Epidermal melanocyte (primary cell): ENCODE measurements around the gene SOD2.
"Not testable (repeated sequence)": the region's sequence is repeated elsewhere in the genome, so short reads cannot be mapped to it uniquely, and the experiment has no call there.

Source experiments
- DNase-seq: peaks from one replicate; pipeline ENCODE4 v3.0.0; 2011; ENCODE audit warnings: low spot score; ENCODE audit not compliant: insufficient read length

Gene SOD2

GRCh38 chr6:159716247-159717096, 23.4 kb upstream of the SOD2 start:
- DNase-seq: peak; percentile 64

DNA sequence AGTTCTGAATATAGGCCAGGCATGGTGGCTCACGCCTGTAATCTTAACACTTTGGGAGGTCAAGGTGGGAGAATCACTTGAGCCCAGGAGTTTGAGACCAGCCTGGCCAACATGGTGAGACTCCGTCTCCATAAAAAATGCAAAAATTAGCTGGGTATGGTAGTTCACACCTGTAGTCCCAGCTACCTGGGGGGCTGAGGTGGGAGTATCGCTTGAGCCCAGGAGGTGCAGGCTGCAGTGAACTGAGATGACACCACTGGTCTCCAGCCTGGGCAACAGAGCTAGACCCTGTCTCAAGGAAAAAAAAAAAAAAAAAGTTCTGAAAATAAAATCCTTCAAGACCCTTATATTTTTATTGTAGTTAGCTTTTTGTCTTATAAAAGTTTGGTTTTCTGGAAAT, 22.6 kb upstream of the SOD2 start:
- DNase-seq: no peak

DNA sequence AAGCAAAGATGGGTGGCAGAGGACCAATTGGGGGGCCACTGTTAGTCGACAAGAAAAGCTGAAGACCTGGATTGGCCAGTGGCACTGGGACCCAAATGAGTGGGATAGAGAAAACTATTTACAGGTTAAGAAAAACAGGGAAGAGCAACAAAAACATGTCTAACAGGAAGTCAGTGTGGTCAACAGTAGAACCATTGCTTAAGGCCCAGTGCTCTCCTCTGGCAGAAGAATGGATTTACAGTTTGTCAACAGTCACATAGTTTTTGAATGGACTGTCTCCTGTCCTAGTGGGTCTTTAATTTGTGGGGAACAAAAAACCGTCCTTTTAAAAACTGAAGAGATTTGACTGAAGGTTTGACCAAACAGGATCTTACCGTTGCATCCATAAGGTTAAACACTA, 22.1 kb upstream of the SOD2 start:
- DNase-seq: no peak

DNA sequence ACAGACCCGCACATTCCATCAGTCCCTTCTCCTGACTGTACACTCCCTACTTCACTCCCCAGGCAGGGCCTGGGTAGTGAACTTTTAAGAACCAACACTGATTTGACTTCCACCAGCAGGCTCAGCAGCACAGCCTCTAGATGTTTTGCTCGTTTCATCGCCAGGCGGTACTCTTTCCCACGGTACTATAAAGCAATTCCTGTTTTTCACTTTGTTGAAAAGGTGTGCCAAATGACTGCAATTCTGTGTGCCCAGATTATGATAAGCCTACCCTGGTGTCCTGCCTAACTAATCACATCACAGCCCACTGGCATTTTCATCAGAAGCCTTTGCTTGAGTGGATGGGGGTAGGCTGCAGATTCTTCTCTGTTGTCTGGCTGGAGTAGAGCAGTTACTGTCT, 21.4 kb upstream of the SOD2 start:
- no peak for DNase-seq

DNA sequence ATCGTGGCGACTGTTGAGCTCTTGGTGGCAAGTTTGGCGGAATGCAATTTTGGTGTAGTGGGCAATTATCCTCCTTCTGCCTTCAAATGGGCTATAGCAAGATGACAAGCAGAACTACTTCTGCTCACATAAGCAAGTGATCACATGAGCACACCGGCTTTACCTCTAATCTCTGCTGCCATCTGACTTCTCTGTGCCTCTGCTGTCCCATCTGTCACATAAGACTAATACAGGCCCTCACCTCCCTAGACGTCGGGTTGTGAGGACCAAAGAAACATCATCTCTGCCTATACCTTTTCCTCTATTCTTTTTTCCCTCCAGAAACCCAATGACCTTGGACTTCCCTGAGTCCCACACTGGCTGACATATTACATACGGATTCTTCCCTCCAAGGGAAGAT, 20.9 kb upstream of the SOD2 start:
- no peak for DNase-seq

- not testable (repeated sequence) for DNase-seq
These were observed 19.3 kb upstream of the SOD2 start for GRCh38 chr6:159712389-159712788.

DNA sequence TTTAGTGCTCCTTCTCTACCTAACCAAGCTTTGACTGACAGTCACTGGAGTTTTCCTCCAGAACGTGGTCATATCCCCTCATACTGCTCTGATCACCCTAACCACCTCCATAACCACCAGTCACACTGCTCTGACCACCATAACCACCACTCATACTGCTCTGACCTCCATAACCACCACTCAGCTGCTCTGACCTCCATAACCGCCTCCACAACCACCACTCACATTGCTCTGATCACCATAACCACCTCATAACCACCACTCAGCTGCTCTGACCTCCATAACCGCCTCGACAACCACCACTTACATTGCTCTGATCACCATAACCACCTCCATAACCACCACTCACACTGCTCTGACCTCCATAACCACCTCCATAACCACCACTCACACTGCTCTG, 17.6 kb upstream of the SOD2 start:
- not testable (repeated sequence) for DNase-seq

- DNase-seq: no peak
These were observed 8.5 kb upstream of the SOD2 start for GRCh38 chr6:159701413-159701999.

- no peak for DNase-seq
These were observed 7.9 kb upstream of the SOD2 start for GRCh38 chr6:159700970-159701369.

DNA sequence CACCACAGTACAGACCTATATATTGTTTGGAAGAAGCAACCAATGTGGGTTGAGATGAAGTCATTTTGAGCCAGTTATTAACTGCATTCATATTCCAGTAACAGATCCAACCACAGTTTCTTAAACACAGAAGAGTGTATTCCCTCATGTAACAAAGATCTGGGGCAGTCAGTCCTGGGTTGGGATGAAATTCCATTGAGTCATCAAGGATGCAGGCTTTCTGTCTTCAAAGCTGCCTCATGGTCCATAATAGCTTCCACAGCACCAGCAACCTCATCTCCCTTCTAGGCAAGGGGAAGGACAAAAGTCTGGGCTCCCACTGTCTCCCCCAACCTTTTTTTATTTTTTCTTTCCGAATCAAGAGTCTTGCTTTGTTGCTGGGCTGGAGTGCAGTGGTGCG, 2.9 kb upstream of the SOD2 start:
- DNase-seq: no peak

- DNase-seq: no peak
These were observed 979 bp upstream of the SOD2 start for GRCh38 chr6:159693894-159694545.

- DNase-seq: no peak
These were observed 526 bp downstream of the SOD2 start for GRCh38 chr6:159692303-159693127.

DNA sequence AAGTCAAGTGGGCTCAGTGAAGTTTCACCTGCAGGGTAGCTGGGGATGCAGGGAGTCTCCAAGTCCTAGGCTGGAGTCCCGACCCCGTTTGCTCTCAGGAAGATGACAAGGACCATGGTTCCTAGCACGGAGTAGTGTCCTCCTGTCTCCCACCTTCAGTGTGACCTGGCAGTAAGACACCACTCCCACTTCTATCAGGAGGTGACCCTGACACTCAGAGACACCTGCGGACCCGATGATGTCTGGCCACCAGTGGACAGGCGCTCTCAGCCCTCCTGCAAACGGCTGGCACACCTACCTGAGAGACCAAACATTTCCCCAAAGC, 1.1 kb downstream of the SOD2 start:
- no peak for DNase-seq

DNA sequence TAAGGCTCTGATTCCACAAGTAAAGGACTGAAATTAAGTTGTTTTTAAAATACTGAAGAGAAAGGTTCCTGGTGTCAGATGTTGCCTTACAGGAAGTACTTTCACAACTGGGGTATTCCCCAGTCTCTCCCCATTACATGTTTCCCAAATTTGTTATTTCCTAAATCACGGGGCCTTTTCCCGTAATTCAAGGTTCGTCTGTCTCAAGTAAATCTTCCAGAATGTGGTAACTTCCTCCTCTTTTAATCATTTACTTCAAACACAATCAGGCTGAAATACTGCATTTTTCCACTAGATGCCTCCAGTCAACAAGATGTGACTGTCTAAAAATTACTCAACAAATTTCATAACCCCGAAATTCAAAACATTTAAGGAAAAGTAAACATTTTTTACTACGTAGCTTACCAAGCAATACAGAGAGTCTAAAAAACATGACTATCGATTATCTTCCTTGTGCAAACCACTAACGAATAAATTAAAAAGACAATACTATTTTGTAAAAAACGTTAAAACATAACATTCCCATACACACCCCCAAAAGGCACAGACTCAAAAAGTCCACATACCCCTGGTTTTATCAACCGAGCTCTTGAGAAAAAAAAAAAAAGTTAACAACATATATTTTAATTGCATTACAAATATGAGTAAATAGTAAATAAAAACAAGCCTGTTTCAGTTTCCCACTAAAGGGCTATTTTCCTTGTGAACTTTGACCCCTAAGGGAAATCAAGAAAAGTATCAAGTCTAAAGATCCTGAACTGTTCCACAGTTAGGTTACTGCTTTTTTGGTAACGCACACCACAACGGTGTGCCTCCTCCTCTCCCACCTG, 1.7 kb downstream of the SOD2 start:
- DNase-seq: peak; percentile 69

DNA sequence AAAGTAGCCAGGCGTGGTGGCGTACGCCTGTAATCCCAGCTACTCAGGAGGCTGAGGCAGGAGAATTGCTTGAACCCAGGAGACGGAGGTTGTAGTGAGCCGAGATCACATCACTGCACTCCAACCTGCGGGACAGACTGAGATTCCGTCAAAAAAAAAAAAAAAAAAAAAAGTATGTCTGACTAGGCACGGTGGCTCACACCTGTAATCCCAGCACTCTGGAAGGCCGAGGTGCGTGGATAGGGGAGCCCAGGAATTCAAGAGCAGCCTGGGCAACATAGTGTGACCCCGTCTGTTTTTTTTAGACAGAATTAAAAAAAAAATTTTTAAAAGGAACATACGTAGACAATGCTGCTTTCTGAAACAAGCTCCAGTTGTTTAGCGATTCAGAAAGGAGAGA, 2.9 kb downstream of the SOD2 start:
- DNase-seq: not testable (repeated sequence)

- no peak for DNase-seq
These were observed 4.0 kb downstream of the SOD2 start for GRCh38 chr6:159689001-159689400.

GRCh38 chr6:159688266-159688905, 4.7 kb downstream of the SOD2 start:
- no peak for DNase-seq

DNA sequence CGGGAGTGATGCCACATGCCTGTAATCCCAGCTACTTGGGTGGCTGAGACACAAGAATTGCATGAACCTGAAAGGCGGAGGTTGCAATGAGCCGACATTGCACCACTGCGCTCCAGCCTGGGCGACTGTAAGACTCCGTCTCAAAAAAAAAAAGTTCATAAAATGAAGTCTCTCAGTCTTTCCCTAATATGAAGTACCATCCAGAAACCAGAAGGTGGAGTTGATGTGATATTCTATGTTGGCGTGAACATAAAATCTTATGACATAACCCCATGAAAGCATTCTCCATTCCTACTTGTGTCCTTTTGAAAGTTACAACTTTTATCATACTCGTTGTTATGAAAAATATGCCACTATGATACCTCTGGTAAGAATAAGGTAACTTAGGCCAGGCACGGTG, 5.7 kb downstream of the SOD2 start:
- DNase-seq: no peak

DNA sequence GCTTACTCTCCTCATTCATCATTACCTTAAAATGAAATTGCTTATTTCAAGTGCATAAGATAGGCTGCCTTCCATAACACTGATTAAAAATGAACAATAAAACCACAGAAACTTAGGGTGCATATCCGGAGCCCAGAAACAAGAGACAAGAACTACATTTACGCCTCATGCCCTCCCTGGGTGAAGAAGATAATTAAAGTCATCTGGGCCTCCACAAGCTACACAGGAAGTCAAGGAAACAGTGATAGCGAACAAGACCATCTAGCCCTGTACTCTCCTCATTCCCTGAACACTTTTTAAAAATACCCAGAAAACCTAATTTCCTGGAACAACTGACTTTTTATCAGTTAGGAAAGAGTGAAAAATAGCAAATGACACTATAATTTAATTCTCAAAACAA, 6.3 kb downstream of the SOD2 start:
- no peak for DNase-seq

DNA sequence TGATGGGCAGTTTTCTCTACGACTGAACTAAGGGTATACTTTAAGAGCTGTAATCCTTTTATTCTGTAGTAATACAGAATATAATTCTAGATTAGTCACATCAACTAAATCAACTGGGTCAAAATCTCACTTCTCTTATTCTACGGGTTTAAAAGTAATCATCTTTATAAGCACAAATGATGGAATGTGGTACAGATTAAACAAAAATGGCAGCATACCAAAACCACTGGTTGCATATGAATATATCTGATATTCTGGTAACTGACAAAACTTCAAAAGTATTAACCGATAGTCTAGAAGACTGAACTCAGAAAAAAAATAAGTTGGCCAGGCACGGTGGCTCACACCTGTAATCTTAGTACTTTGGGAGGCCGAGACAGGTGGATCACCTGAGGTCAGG, 7.0 kb downstream of the SOD2 start:
- DNase-seq: no peak

- DNase-seq: no peak
These were observed 9.1 kb downstream of the SOD2 start for GRCh38 chr6:159684013-159684304.
